ENCODE data around the gene LSM8.
A peak's percentile ranks its signal among the peaks of the same experiment; 100 is the strongest.

The LSM8 gene

GRCh38 chr7:118158766-118159165 lies 25.2 kb upstream of the LSM8 start:
- H3K9me3 ChIP-seq (ENCODE audit: control insufficient read depth, low read length): no peaks in the 10 kb centered on the region
- no peaks in the 10 kb centered on the region for H3K4me1 ChIP-seq
- no peaks in the 10 kb centered on the region for H3K79me2 ChIP-seq
- no peaks in the 10 kb centered on the region for H3K36me3 ChIP-seq (ENCODE audit: control insufficient read depth, insufficient read depth, low read length)
- TF ChIP-seq, protein P1, sequence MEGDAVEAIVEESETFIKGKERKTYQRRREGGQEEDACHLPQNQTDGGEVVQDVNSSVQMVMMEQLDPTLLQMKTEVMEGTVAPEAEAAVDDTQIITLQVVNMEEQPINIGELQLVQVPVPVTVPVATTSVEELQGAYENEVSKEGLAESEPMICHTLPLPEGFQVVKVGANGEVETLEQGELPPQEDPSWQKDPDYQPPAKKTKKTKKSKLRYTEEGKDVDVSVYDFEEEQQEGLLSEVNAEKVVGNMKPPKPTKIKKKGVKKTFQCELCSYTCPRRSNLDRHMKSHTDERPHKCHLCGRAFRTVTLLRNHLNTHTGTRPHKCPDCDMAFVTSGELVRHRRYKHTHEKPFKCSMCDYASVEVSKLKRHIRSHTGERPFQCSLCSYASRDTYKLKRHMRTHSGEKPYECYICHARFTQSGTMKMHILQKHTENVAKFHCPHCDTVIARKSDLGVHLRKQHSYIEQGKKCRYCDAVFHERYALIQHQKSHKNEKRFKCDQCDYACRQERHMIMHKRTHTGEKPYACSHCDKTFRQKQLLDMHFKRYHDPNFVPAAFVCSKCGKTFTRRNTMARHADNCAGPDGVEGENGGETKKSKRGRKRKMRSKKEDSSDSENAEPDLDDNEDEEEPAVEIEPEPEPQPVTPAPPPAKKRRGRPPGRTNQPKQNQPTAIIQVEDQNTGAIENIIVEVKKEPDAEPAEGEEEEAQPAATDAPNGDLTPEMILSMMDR (IDR thresholded peaks at IDR 0.05): no peak
- no peak overlapping the region for H3K4me3 ChIP-seq (ENCODE audit: low read depth, low read length)
- no peak overlapping the region for H3K27ac ChIP-seq
- no peak overlapping the region for H2AFZ ChIP-seq
- no peak overlapping the region for H3K4me2 ChIP-seq (ENCODE audit: low read length)
- no peaks in the 10 kb centered on the region for H3K27me3 ChIP-seq (ENCODE audit: control insufficient read depth, insufficient read depth, low read length)
- H3K9ac ChIP-seq: no peak overlapping the region

DNA sequence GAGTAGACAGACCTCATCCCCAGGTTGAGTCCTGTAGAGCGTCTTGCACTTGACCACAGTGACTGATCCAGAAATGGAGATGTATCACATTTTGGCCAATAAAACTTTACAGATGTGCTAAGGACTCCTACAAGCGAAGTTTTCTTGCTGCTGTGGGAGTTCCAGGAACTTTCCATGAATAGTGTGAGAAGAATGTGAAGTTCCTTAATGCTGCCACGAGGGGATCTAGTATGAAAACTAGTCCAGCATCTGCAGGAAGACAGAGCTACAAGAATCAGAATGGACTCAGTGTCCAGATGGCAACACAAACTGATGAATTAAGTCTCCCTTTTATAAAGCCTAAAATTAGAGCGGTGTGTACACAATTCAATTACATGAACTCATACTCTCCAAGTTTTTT lies 14.8 kb upstream of the LSM8 start:
- Histone ChIP-seq H3K27ac (no peak overlapping the region), H3K9me3 (ENCODE audit: control insufficient read depth, low read length) (no peaks in the 10 kb centered on the region), H3K9ac (no peak overlapping the region), H3K4me3 (ENCODE audit: low read depth, low read length) (no peak overlapping the region), H2AFZ (no peak overlapping the region), H3K27me3 (ENCODE audit: control insufficient read depth, insufficient read depth, low read length) (no peaks in the 10 kb centered on the region), H3K79me2 (no peaks in the 10 kb centered on the region), H3K4me2 (ENCODE audit: low read length) (no peak overlapping the region), H3K36me3 (ENCODE audit: control insufficient read depth, insufficient read depth, low read length) (no peaks in the 10 kb centered on the region), H3K4me1 (no peaks in the 10 kb centered on the region)
- TF ChIP-seq, protein P1 (IDR thresholded peaks at IDR 0.05): no peak

DNA sequence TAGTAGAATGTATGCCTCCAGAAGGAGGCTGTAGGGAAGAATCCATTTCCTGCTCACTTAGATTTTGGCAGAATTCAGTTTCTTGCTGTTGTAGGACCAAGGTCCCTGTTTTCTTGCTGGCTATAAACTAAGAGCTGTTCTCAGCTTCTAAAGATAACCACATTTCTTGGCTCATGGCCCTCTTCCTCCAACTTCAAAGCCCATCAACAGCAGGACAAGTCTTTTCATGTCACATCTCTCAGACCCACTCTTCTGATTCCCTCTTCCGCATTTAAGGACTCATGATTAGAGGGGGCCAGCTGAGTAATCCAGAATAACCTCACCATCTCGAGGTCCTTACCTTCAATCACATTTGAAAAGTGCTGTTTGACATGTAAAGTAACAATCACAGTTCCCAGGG lies 8.2 kb upstream of the LSM8 start:
- TF ChIP-seq, protein P1 (IDR thresholded peaks at IDR 0.05): no peak
- H3K27me3 ChIP-seq (ENCODE audit: control insufficient read depth, insufficient read depth, low read length): no peaks in the 10 kb centered on the region
- no peaks in the 10 kb centered on the region for H3K36me3 ChIP-seq (ENCODE audit: control insufficient read depth, insufficient read depth, low read length)
- no peaks in the 10 kb centered on the region for H3K4me1 ChIP-seq
- no peak overlapping the region for H3K4me2 ChIP-seq (ENCODE audit: low read length)
- no peak overlapping the region for H3K4me3 ChIP-seq (ENCODE audit: low read depth, low read length)
- H3K79me2 ChIP-seq: no peaks in the 10 kb centered on the region
- H3K9ac ChIP-seq: no peak overlapping the region
- no peak overlapping the region for H2AFZ ChIP-seq
- no peaks in the 10 kb centered on the region for H3K9me3 ChIP-seq (ENCODE audit: control insufficient read depth, low read length)
- H3K27ac ChIP-seq: no peak overlapping the region

GRCh38 chr7:118179191-118179590 lies 4.8 kb upstream of the LSM8 start:
- Histone ChIP-seq H3K4me2 (ENCODE audit: low read length) (no peak overlapping the region), H3K9me3 (ENCODE audit: control insufficient read depth, low read length) (no peaks in the 10 kb centered on the region), H3K36me3 (ENCODE audit: control insufficient read depth, insufficient read depth, low read length) (no peaks in the 10 kb centered on the region), H3K9ac (no peak overlapping the region), H3K4me1 (no peaks in the 10 kb centered on the region), H3K79me2 (no peaks in the 10 kb centered on the region), H3K4me3 (ENCODE audit: low read depth, low read length) (no peak overlapping the region), H2AFZ (no peak overlapping the region), H3K27me3 (ENCODE audit: control insufficient read depth, insufficient read depth, low read length) (no peaks in the 10 kb centered on the region), H3K27ac (no peak overlapping the region)
- TF ChIP-seq, protein P1 (IDR thresholded peaks at IDR 0.05): no peak

- Histone ChIP-seq H3K79me2 (no peaks in the 10 kb centered on the region), H3K36me3 (ENCODE audit: control insufficient read depth, insufficient read depth, low read length) (no peaks in the 10 kb centered on the region), H3K4me2 (ENCODE audit: low read length) (peak overlapping the region; percentile 67), H3K9me3 (ENCODE audit: control insufficient read depth, low read length) (no peaks in the 10 kb centered on the region), H3K27me3 (ENCODE audit: control insufficient read depth, insufficient read depth, low read length) (no peaks in the 10 kb centered on the region), H3K4me1 (no peaks in the 10 kb centered on the region), H3K4me3 (ENCODE audit: low read depth, low read length) (peak overlapping the region; percentile 87), H2AFZ (peak overlapping the region; percentile 87), H3K27ac (peak overlapping the region; percentile 81), H3K9ac (no peak overlapping the region)
- TF ChIP-seq, protein P1 (IDR thresholded peaks at IDR 0.05): no peak
Observed at GRCh38 chr7:118182593-118183427, 1.2 kb upstream of the LSM8 start.
